H9 (cell line): ENCODE measurements around the gene CA5A. TPM values are rescaled to one million over a fixed set of nuclear protein-coding genes. Genes with fewer than 3 reads are reported as not detected.

Experiments used
- DNase-seq: peaks from one replicate; pipeline ENCODE4 v3.0.0-alpha.2; 2017
- H2AFZ ChIP-seq: one replicate; pipeline ENCODE4 v1.6.1; 2013; ENCODE audit warnings: mild to moderate bottlenecking, low read length, control low read depth, moderate library complexity
- H2AK5ac ChIP-seq: 2 replicates; pipeline ENCODE4 v1.6.1; 2013; ENCODE audit warnings: low read length, control low read depth, mixed read lengths; ENCODE audit not compliant: insufficient read length
- H2BK120ac ChIP-seq: one replicate; pipeline ENCODE4 v1.6.1; 2013; ENCODE audit warnings: low read depth, mild to moderate bottlenecking, low read length, control low read depth, inconsistent platforms; ENCODE audit not compliant: poor library complexity, severe bottlenecking
- H2BK12ac ChIP-seq: 2 replicates; pipeline ENCODE4 v1.6.1; 2013; ENCODE audit warnings: low read length, control low read depth, mixed read lengths, low read depth; ENCODE audit not compliant: insufficient read length
- H2BK15ac ChIP-seq: 2 replicates; pipeline ENCODE4 v1.6.1; 2013; ENCODE audit warnings: low read depth, low read length, control low read depth
- H2BK20ac ChIP-seq: one replicate; pipeline ENCODE4 v1.6.1; 2013; ENCODE audit warnings: low read depth, mild to moderate bottlenecking, low read length, control low read depth, inconsistent platforms; ENCODE audit not compliant: poor library complexity, severe bottlenecking
- H2BK5ac ChIP-seq: 2 replicates; pipeline ENCODE4 v1.6.1; 2013; ENCODE audit warnings: low read length, control low read depth, mixed read lengths; ENCODE audit not compliant: insufficient read length
- H3K14ac ChIP-seq: 2 replicates; pipeline ENCODE4 v1.6.1; 2013; ENCODE audit warnings: low read length, control low read depth; ENCODE audit not compliant: insufficient read depth
- H3K18ac ChIP-seq: 2 replicates; pipeline ENCODE4 v1.6.1; 2013; ENCODE audit warnings: low read depth, mild to moderate bottlenecking, mixed read lengths, low read length, control low read depth; ENCODE audit not compliant: insufficient read length
- H3K23ac ChIP-seq: 2 replicates; pipeline ENCODE4 v1.6.1; 2013; ENCODE audit warnings: low read length, control low read depth, mixed read lengths, low read depth; ENCODE audit not compliant: insufficient read length
- H3K23me2 ChIP-seq: 2 replicates; pipeline ENCODE4 v1.6.1; 2013; ENCODE audit warnings: low read depth, mild to moderate bottlenecking, mixed read lengths, low read length, control low read depth; ENCODE audit not compliant: insufficient read length, poor library complexity, severe bottlenecking
- H3K27ac ChIP-seq: 2 replicates; pipeline ENCODE4 v1.5.1; 2013; ENCODE audit warnings: low read length, control low read depth, mixed read lengths, low read depth; ENCODE audit not compliant: insufficient read length
- H3K27me3 ChIP-seq: 2 replicates; pipeline ENCODE4 v1.6.1; 2013; ENCODE audit warnings: low read length, control low read depth, inconsistent platforms; ENCODE audit not compliant: insufficient read depth
- H3K4ac ChIP-seq: 2 replicates; pipeline ENCODE4 v1.6.1; 2013; ENCODE audit warnings: low read depth, mild to moderate bottlenecking, control low read depth, inconsistent platforms, low read length, moderate library complexity
- H3K4me1 ChIP-seq: 2 replicates; pipeline ENCODE4 v1.6.1; 2013; ENCODE audit warnings: low read length, control low read depth, inconsistent platforms; ENCODE audit not compliant: insufficient read depth
- H3K4me2 ChIP-seq: 2 replicates; pipeline ENCODE4 v1.6.1; 2013; ENCODE audit warnings: low read length, control low read depth, mixed read lengths; ENCODE audit not compliant: insufficient read length, insufficient read depth
- H3K56ac ChIP-seq: 2 replicates; pipeline ENCODE4 v1.6.1; 2013; ENCODE audit warnings: low read depth, mild to moderate bottlenecking, mixed read lengths, low read length, control low read depth; ENCODE audit not compliant: insufficient read length
- H3K79me1 ChIP-seq: 2 replicates; pipeline ENCODE4 v1.6.1; 2013; ENCODE audit warnings: low read depth, mild to moderate bottlenecking, moderate library complexity, low read length, control low read depth, inconsistent platforms; ENCODE audit not compliant: insufficient read depth, poor library complexity, severe bottlenecking
- H3K79me2 ChIP-seq: 2 replicates; pipeline ENCODE4 v1.6.1; 2013; ENCODE audit warnings: low read length, control low read depth, inconsistent platforms; ENCODE audit not compliant: insufficient read depth
- H3K9ac ChIP-seq: 2 replicates; pipeline ENCODE4 v1.6.1; 2013; ENCODE audit warnings: low read length, control low read depth, mixed read lengths; ENCODE audit not compliant: insufficient read length; ENCODE audit errors: extremely low read depth
- H3K9me3 ChIP-seq: one replicate; pipeline ENCODE4 v1.6.1; 2013; ENCODE audit warnings: low read depth, low read length, inconsistent platforms; ENCODE audit not compliant: control insufficient read depth
- H3T11ph ChIP-seq: one replicate; pipeline ENCODE4 v1.6.1; 2013; ENCODE audit warnings: mild to moderate bottlenecking, low read length, control low read depth, inconsistent platforms
- H4K20me1 ChIP-seq: one replicate; pipeline ENCODE4 v1.6.1; 2013; ENCODE audit not compliant: control insufficient read depth, insufficient read length, insufficient read depth
- H4K5ac ChIP-seq: 2 replicates; pipeline ENCODE4 v1.6.1; 2013; ENCODE audit warnings: low read depth, mild to moderate bottlenecking, mixed read lengths, low read length, control low read depth; ENCODE audit not compliant: insufficient read length
- H4K8ac ChIP-seq: replicated peaks from 2 replicates; pipeline ENCODE4 v1.6.1; 2013; ENCODE audit warnings: low read length, control low read depth, mixed read lengths, low read depth; ENCODE audit not compliant: insufficient read length
- H4K91ac ChIP-seq: 2 replicates; pipeline ENCODE4 v1.6.1; 2013; ENCODE audit warnings: low read depth, mild to moderate bottlenecking, moderate library complexity, mixed read lengths, low read length, control low read depth; ENCODE audit not compliant: insufficient read length
- H3K27ac Mint-ChIP-seq, 3 experiments: 2 replicates in 2 of 3; 3 replicates in 1 of 3; pipeline ENCODE4 v1.8.0; 2020 to 2021; ENCODE audit warnings: mixed read lengths in 3 of 3, mild to moderate bottlenecking in 1 of 3, moderate library complexity in 1 of 3
- H3K27me3 Mint-ChIP-seq: 2 replicates; pipeline ENCODE4 v1.8.0; 2021; ENCODE audit warnings: low read depth, mild to moderate bottlenecking, moderate library complexity, mixed read lengths
- H3K36me3 Mint-ChIP-seq, 3 experiments: 2 replicates in 2 of 3; 3 replicates in 1 of 3; pipeline ENCODE4 v1.8.0; 2020 to 2021; ENCODE audit warnings: low read depth in 3 of 3, mixed read lengths in 3 of 3; ENCODE audit not compliant: insufficient read depth in 1 of 3
- H3K4me1 Mint-ChIP-seq, 2 experiments: 2 replicates each; pipeline ENCODE4 v1.8.0; 2020; ENCODE audit warnings: mixed read lengths in 2 of 2
- H3K4me3 Mint-ChIP-seq, 2 experiments: 2 replicates in 1 of 2; 3 replicates in 1 of 2; pipeline ENCODE4 v1.8.0; 2020 to 2021; ENCODE audit warnings: mild to moderate bottlenecking in 2 of 2, mixed read lengths in 2 of 2, moderate library complexity in 1 of 2
- H3K9me3 Mint-ChIP-seq, 2 experiments: 2 replicates in 1 of 2; 3 replicates in 1 of 2; pipeline ENCODE4 v1.8.0; 2020; ENCODE audit warnings: mild to moderate bottlenecking in 2 of 2, mixed read lengths in 2 of 2, moderate library complexity in 1 of 2
- WGBS: extraction: QIAGEN DNeasy Blood & Tissue Kit; methylation state at CpG from one replicate; pipeline ENCODE4 v1.1.7; 2013; ENCODE audit warnings: missing lambda C conversion rate, low lambda C conversion rate, mixed read lengths; ENCODE audit not compliant: insufficient read length; ENCODE audit errors: extremely low coverage; 5-methylcytosine and 5-hydroxymethylcytosine counted together
- total RNA-seq: library from RNA; stranded (reverse); gene quantifications from 2 replicates; pipeline ENCODE4 v1.2.1, GENCODE V29; 2021
- TF ChIP-seq, protein P1 (sequence below): fragments of 200-600 bp; sonication (generic); conservative IDR thresholded peaks from 3 replicates; pipeline ENCODE4 v1.8.0; 2021; ENCODE audit warnings: antibody characterized with exemption, mild to moderate bottlenecking

Gene CA5A
- total RNA-seq, 1 experiment from 2014 or later: not detected

DNA sequence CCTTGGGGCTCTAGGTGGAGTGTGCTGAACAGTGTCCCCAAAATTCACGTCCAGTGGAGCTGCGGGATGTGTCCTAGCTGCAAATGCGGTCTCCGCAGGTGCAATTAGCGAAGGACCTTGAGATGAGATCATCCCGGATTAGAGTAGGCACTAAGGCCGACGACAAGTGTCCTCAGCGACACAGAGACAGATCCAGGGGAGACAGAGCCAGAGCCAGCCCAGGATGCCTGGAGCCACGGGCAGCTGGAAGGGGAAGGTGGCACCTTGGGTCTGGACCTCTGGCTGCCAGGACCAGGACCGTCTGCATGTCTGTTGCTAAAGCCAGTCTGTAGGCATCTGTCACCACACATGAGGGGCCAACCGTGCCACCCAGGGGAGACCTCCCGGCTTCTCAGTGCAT lies 91.5 kb downstream of the CA5A start:
- Histone ChIP-seq H2BK120ac (no peak overlapping the region), H3T11ph (no peak overlapping the region), H3K18ac (no peak overlapping the region), H3K27ac (no peak overlapping the region), H4K5ac (no peak overlapping the region), H3K27me3 (no peaks in the 10 kb centered on the region), H3K23ac (no peak overlapping the region), H3K23me2 (no peaks in the 10 kb centered on the region), H2BK5ac (no peak overlapping the region), H3K4me2 (no peak overlapping the region), H4K91ac (no peak overlapping the region), H2BK15ac (no peak overlapping the region), H3K56ac (no peak overlapping the region), H3K79me1 (peaks cover 4% of the 10 kb centered on the region), H3K4me1 (no peaks in the 10 kb centered on the region), H2AK5ac (no peak overlapping the region), H3K4ac (no peak overlapping the region), H2AFZ (no peak overlapping the region), H3K14ac (no peak overlapping the region; the same call in 1 of the 2 replicates), H2BK20ac (no peak overlapping the region), H3K9me3 (no peaks in the 10 kb centered on the region), H4K8ac (no peak overlapping the region), H3K79me2 (no peaks in the 10 kb centered on the region; the same call in 1 of the 2 replicates), H3K9ac (no peak overlapping the region), H4K20me1 (peaks cover 1% of the 10 kb centered on the region), H2BK12ac (no peak overlapping the region)
- no peaks in the 10 kb centered on the region for H3K9me3 Mint-ChIP-seq
- WGBS: no CpG with 5 or more reads among the region's 13 CpGs
- H3K27ac Mint-ChIP-seq: peak overlapping the region in 2 of 3 experiments; percentile 58 to 73; a peak in 4 of 7 replicates
- TF ChIP-seq, protein P1, sequence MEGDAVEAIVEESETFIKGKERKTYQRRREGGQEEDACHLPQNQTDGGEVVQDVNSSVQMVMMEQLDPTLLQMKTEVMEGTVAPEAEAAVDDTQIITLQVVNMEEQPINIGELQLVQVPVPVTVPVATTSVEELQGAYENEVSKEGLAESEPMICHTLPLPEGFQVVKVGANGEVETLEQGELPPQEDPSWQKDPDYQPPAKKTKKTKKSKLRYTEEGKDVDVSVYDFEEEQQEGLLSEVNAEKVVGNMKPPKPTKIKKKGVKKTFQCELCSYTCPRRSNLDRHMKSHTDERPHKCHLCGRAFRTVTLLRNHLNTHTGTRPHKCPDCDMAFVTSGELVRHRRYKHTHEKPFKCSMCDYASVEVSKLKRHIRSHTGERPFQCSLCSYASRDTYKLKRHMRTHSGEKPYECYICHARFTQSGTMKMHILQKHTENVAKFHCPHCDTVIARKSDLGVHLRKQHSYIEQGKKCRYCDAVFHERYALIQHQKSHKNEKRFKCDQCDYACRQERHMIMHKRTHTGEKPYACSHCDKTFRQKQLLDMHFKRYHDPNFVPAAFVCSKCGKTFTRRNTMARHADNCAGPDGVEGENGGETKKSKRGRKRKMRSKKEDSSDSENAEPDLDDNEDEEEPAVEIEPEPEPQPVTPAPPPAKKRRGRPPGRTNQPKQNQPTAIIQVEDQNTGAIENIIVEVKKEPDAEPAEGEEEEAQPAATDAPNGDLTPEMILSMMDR: no peak
- DNase-seq: no peak
- H3K27me3 Mint-ChIP-seq: no peaks in the 10 kb centered on the region
- no peak overlapping the region for H3K4me3 Mint-ChIP-seq
- H3K36me3 Mint-ChIP-seq: peaks cover 16 to 71% (median 36%) of the 10 kb centered on the region in 3 experiments; a peak in 6 of 7 replicates
- peaks cover 14 to 30% of the 10 kb centered on the region in 2 experiments for H3K4me1 Mint-ChIP-seq
